Stimulated activated CD4-positive, alpha-beta T cell treated with anti-CD3 and anti-CD28 coated beads, Interleukin-2, amount 100 ng/mL, for 24 hours (primary cell): ENCODE results near the gene SLC17A2.

Experiments used
- DNase-seq, 2 donors: peaks; one replicate each; pipeline ENCODE4 v3.0.0-alpha.2; 2020

SLC17A2 gene

GRCh38 chr6:25930532-25931410, at the start of gene SLC17A2:
Gene SLC17A2, minus strand, starts transcription at chr6:25930691. Its CDS starts 4,895 bp downstream, at chr6:25925796.
- no peak for DNase-seq

DNA sequence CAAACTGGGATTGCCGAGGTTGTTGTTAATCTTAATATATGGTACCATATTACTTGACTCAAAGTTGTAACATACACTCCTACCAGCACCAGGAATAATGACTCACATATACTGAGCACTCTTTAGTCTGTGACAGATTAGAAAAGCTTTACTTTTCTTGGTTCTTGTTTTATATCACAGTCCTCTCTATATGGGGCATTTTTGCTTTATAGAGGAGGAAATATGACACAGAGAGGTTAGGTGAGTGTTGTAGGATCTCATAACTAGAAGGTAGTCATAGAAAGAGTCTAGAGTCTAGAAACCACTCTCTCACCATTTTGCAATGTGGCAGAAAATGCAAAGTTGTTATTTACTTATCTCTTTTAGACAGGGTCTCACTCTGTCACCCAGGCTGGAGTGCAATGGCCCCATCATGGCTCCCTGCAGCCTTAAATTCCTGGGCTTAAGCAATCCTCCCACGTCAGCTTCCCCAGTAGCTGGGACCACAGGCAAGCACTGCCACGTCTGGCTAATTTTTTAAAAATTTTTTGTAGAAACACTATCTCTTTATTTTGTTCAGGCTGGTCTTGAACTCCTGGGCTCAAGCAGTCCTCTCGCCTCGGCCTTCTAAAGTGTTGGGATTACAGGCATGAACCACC, 45.6 kb upstream of the SLC17A2 start:
- DNase-seq: peak in 1 of 2 donors; percentile 12

DNA sequence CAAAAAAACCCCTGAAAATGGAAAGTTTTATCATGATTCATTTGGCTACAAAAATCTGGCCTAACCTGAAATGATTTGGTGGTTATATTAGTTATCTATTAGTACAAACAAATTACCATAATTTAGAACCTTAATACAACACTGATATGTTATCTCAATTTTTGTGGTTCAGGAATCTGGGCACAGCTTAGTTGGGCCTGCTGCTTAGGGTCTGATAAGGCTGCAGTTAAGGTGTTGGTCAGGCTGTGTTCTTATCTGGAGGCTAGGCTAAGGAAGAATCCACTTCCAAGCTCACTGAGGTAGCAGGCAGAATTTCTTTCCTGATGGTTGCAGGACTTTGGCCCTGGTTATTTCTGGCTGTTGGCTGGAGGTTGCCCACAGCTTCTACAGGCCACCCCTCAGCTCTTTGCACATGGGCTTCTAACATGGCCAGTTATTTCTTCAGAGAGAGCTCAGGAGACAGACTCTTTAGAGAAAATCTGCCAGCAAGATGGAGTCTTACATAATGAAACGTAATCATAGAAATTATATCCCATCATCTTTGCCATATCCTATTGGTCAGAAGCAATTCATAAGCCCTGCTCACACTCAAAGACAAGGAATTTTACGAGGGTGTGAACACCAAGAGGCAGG, 43.5 kb upstream of the SLC17A2 start:
- no peak for DNase-seq

- DNase-seq: no peak
These were observed 42.4 kb upstream of the SLC17A2 start for GRCh38 chr6:25972902-25973301.

GRCh38 chr6:25972128-25972527, 41.6 kb upstream of the SLC17A2 start:
- no peak for DNase-seq

- DNase-seq: no peak
These were observed 40.8 kb upstream of the SLC17A2 start for GRCh38 chr6:25971187-25971821.

GRCh38 chr6:25968769-25969168, 38.3 kb upstream of the SLC17A2 start:
- no peak for DNase-seq

- no peak for DNase-seq
These were observed 36.2 kb upstream of the SLC17A2 start for GRCh38 chr6:25966711-25967110.

DNA sequence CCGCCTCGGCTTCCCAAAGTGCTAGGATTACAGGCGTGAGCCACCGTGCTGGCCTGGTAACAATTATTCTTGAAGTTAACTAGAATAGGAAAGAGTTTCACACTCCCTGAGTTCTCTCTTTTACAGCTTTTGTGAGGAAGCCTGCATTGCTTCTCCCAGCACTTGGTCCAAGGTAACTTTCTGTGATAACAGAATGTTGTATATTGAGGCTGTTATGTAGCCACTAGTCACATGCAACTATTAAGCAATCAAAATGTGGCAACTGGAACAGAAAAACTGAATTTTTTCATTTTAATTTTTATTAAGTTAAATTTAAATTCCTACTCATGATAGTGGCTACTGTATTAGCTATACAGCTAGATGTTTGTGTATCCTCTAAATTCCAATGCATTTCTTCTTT, 34.6 kb upstream of the SLC17A2 start:
- DNase-seq: no peak

- peak in 1 of 2 donors; percentile 15 for DNase-seq
These were observed 33.1 kb upstream of the SLC17A2 start for GRCh38 chr6:25963426-25964123.

GRCh38 chr6:25962149-25963127, 31.9 kb upstream of the SLC17A2 start, which contains the start of gene TRIM38:
Gene TRIM38, plus strand, starts transcription at chr6:25962802. Its CDS starts 3,721 bp downstream, at chr6:25966523.
- DNase-seq: peak; percentile 55 to 75

- peak in 1 of 2 donors; percentile 16 for DNase-seq
These were observed 31.2 kb upstream of the SLC17A2 start for GRCh38 chr6:25961619-25962148.

GRCh38 chr6:25960734-25961133, 30.2 kb upstream of the SLC17A2 start:
- DNase-seq: peak; percentile 48 to 68

DNA sequence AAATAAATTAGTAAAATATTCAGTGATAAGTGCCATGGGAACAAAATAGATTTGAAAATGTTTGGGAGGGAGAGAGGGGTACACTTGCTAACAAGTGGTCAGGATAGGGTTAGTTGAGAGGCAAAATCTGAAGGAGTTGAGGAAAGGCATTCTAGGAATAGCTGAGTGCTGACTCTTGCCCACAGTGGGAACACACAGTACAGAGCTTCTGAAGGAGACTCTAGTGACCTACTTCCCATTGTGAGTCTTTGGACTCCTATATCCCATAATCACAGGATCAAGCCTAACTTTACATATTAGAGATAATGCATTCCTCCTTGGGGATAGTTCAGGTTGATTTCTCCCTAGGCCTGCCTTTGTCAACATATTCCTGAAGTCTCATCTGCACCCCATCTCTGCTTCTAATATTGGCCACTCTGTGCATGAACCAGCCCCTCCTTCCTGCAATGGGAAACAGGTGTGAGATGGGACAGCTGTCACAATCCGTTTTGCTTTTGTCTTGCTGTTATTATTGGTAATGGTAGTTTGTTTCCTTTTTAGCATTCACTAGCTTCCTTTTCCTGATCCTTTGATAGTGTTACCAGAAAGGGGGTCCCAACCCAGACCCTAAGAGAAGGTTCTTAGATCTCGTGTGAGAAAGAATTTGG, 29.5 kb upstream of the SLC17A2 start:
- DNase-seq: no peak

DNA sequence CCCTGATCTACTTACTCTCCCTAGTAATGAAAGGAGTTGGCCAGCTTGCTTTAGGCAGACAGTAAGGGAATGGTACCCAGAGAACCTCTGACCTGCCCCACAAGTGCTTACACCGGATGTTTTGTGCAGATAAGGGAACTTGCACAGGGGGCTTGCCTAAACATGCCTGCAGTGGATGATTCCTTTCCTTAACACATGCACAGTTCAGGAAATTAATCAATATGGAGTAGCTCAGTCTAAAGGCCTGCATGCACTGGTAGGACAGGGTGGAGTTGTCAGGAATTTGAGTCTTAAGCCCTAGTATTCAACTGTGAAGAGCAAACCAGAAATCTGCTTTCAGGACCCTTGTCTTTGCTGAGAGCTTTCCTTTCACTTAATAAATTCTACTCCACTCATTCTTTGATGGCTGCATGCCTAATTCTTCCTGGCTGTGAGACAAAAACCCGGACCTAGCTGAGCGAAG, 28.2 kb upstream of the SLC17A2 start:
- no peak for DNase-seq

- DNase-seq: no peak
These were observed 25.7 kb upstream of the SLC17A2 start for GRCh38 chr6:25956226-25956625.

GRCh38 chr6:25954756-25955155, 24.3 kb upstream of the SLC17A2 start:
- DNase-seq: no peak

GRCh38 chr6:25953733-25954132, 23.2 kb upstream of the SLC17A2 start:
- DNase-seq: no peak

- DNase-seq: no peak
These were observed 22.0 kb upstream of the SLC17A2 start for GRCh38 chr6:25952535-25952934.
